ENCODE results near the gene CLEC20A.
A peak's percentile ranks its signal among the peaks of the same experiment; 100 is the strongest.

DNA sequence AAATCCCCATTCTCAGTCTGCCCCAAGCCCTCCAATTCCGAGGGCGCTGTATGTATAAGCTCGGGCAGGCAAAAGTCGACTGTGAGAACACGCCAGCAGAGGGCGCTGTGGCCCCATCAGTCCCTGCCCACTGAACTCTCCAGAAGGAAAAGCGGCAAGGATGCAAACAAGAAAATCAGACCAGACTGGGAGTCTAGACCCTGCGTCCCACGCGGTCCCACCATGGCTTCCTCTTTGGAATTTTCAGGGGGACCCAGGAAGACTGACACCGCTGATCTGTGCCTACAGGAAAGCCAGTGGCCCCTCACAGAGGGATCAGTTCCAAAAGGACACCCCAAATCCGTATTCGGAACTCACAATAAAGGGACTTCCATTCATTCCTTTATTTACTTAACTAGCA, 35.6 kb upstream of the CLEC20A start:
- TF ChIP-seq, protein P1, sequence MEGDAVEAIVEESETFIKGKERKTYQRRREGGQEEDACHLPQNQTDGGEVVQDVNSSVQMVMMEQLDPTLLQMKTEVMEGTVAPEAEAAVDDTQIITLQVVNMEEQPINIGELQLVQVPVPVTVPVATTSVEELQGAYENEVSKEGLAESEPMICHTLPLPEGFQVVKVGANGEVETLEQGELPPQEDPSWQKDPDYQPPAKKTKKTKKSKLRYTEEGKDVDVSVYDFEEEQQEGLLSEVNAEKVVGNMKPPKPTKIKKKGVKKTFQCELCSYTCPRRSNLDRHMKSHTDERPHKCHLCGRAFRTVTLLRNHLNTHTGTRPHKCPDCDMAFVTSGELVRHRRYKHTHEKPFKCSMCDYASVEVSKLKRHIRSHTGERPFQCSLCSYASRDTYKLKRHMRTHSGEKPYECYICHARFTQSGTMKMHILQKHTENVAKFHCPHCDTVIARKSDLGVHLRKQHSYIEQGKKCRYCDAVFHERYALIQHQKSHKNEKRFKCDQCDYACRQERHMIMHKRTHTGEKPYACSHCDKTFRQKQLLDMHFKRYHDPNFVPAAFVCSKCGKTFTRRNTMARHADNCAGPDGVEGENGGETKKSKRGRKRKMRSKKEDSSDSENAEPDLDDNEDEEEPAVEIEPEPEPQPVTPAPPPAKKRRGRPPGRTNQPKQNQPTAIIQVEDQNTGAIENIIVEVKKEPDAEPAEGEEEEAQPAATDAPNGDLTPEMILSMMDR (optimal IDR thresholded peaks at IDR 0.05 in 1 of 3, IDR thresholded peaks at IDR 0.05 in 1 of 3, conservative IDR thresholded peaks at IDR 0.05 in 1 of 3; ENCODE audit: extremely low read depth in 1 of 3, insufficient read depth in 2 of 3, low read length in 3 of 3) = peak; percentile 86 to 93 (median 93)
- TF ChIP-seq EZH2 (IDR thresholded peaks at IDR 0.05; ENCODE audit: low read length) = no peak

Measured in keratinocyte (primary cell).